Right atrium auricular region (tissue), 2 donors: Measurements from ENCODE around the gene LYRM1. TPM values are rescaled to one million over a fixed set of nuclear protein-coding genes. Genes with fewer than 3 reads are reported as not detected.
"Not testable (repeated sequence)": the region's sequence is repeated elsewhere in the genome, so short reads cannot be mapped to it uniquely, and the experiment has no call there.

ENCODE experiments used
- DNase-seq: peaks from one replicate; pipeline ENCODE4 v3.0.0-alpha.2; 2019; ENCODE audit warnings: low spot score
- H3K27ac ChIP-seq, 2 donors: fragments of 200-600 bp; sonication (generic); 1 replicate in 1 of 2; 2 replicates in 1 of 2; pipeline ENCODE4 v1.5.1; 2016 to 2019
- H3K27me3 ChIP-seq, 2 donors: fragments of 200-600 bp; sonication (generic); one replicate each; pipeline versions ENCODE4 v1.5.1 to v1.6.0; 2017 to 2019
- H3K36me3 ChIP-seq: fragments of 200-600 bp; sonication (generic); one replicate; pipeline ENCODE4 v1.5.1; 2016
- H3K4me1 ChIP-seq, 2 donors: fragments of 200-600 bp; sonication (generic); one replicate each; pipeline versions ENCODE4 v1.5.1 to v1.6.0; 2017 to 2019
- H3K4me3 ChIP-seq, 2 donors: fragments of 200-600 bp; sonication (generic); 1 replicate in 1 of 2; 2 replicates in 1 of 2; pipeline ENCODE4 v1.5.1; 2017 to 2019; ENCODE audit warnings: mild to moderate bottlenecking in 1 of 2, moderate library complexity in 1 of 2
- H3K9me3 ChIP-seq, 2 donors: fragments of 200-600 bp; sonication (generic); one replicate each; pipeline ENCODE4 v1.5.1; 2019
- CTCF ChIP-seq, 2 donors: fragments of 200-600 bp; sonication (generic); IDR thresholded peaks; one replicate each; pipeline ENCODE4 v1.5.1; 2019; ENCODE audit warnings: antibody characterized with exemption in 2 of 2
- total RNA-seq, 2 donors: library from RNA; depleted of rRNA; stranded (reverse); fragments of >200 nt; gene quantifications; one replicate each; pipeline ENCODE4 v1.1.0, GENCODE V29; 2016

The LYRM1 gene
- total RNA-seq, 2 donors from 2014 or later = 54.2 to 58.7 TPM

- Histone ChIP-seq H3K27ac (no peak overlapping the region), H3K9me3 (no peaks in the 10 kb centered on the region), H3K36me3 (peaks cover 15% of the 10 kb centered on the region), H3K4me1 (peaks cover 0 to 69% of the 10 kb centered on the region in 2 donors), H3K27me3 (no peaks in the 10 kb centered on the region), H3K4me3 (no peak overlapping the region)
- no peak for TF ChIP-seq CTCF (IDR thresholded peaks at IDR 0.05)
- no peak for DNase-seq
These were observed 45.6 kb upstream of the LYRM1 start for GRCh38 chr16:20854963-20855362.

- no peak for TF ChIP-seq CTCF (IDR thresholded peaks at IDR 0.05)
- peaks cover 0 to 56% of the 10 kb centered on the region in 2 donors for H3K4me1 ChIP-seq
- H3K27me3 ChIP-seq = no peaks in the 10 kb centered on the region
- H3K27ac ChIP-seq = no peak overlapping the region
- no peak overlapping the region for H3K4me3 ChIP-seq
- no peak for DNase-seq
- peaks cover 36% of the 10 kb centered on the region for H3K36me3 ChIP-seq
- H3K9me3 ChIP-seq = no peaks in the 10 kb centered on the region
These were observed 43.3 kb upstream of the LYRM1 start for GRCh38 chr16:20857281-20857680.

GRCh38 chr16:20859229-20859628 is 41.3 kb upstream of the LYRM1 start:
- TF ChIP-seq CTCF (IDR thresholded peaks at IDR 0.05) = no peak
- Histone ChIP-seq H3K27me3 (no peaks in the 10 kb centered on the region), H3K4me1 (peaks cover 0 to 37% of the 10 kb centered on the region in 2 donors), H3K4me3 (no peak overlapping the region), H3K9me3 (no peaks in the 10 kb centered on the region), H3K36me3 (peaks cover 38% of the 10 kb centered on the region), H3K27ac (peak overlapping the region in 1 of 2 donors; percentile 11)
- DNase-seq = no peak

GRCh38 chr16:20859699-20860098 is 40.9 kb upstream of the LYRM1 start:
- Histone ChIP-seq H3K27me3 (no peaks in the 10 kb centered on the region), H3K4me3 (no peak overlapping the region), H3K4me1 (peaks cover 0 to 36% of the 10 kb centered on the region in 2 donors), H3K9me3 (no peaks in the 10 kb centered on the region), H3K36me3 (peaks cover 38% of the 10 kb centered on the region), H3K27ac (peak overlapping the region; percentile 9 to 11)
- no peak for TF ChIP-seq CTCF (IDR thresholded peaks at IDR 0.05)
- no peak for DNase-seq

GRCh38 chr16:20860361-20860760 is 40.2 kb upstream of the LYRM1 start:
- no peak for DNase-seq
- peaks cover 38% of the 10 kb centered on the region for H3K36me3 ChIP-seq
- H3K4me3 ChIP-seq = no peak overlapping the region
- H3K27me3 ChIP-seq = no peaks in the 10 kb centered on the region
- H3K9me3 ChIP-seq = no peaks in the 10 kb centered on the region
- H3K4me1 ChIP-seq = peaks cover 0 to 40% of the 10 kb centered on the region in 2 donors
- H3K27ac ChIP-seq = peak overlapping the region in 1 of 2 donors; percentile 11
- TF ChIP-seq CTCF (IDR thresholded peaks at IDR 0.05) = no peak

- H3K4me3 ChIP-seq, H3K27me3 ChIP-seq, DNase-seq, H3K9me3 ChIP-seq: not testable (repeated sequence)
- peak overlapping the region in 1 of 2 donors; percentile 11 for H3K27ac ChIP-seq
- peaks cover 0 to 45% of the 10 kb centered on the region in 2 donors for H3K4me1 ChIP-seq
- peaks cover 38% of the 10 kb centered on the region for H3K36me3 ChIP-seq
These were observed 39.6 kb upstream of the LYRM1 start for GRCh38 chr16:20860995-20861394.
